ENCODE results near the gene OPCML.

The OPCML gene

GRCh38 chr11:133366147-133366546, 166.2 kb downstream of the OPCML start:
- no peak for DNase-seq
- in situ Hi-C loops (cut with HindIII; ENCODE audit: low pct_ligation_motif_present, low sequenced_read_pairs), result no loop called here
- no peak overlapping the region for H3K27ac ChIP-seq
- H3K27me3 ChIP-seq (replicated peaks), result no peaks in the 10 kb centered on the region
- no peaks in the 10 kb centered on the region for H3K36me3 ChIP-seq (replicated peaks)
- no peak for TF ChIP-seq CTCF (IDR thresholded peaks at IDR 0.05; ENCODE audit: low read depth, low read length, missing control alignments)
- H3K4me3 ChIP-seq (ENCODE audit: low read depth, low read length), result no peak overlapping the region

- no peak for DNase-seq
- H3K27me3 ChIP-seq (replicated peaks), result no peaks in the 10 kb centered on the region
- no peak for TF ChIP-seq CTCF (IDR thresholded peaks at IDR 0.05; ENCODE audit: low read depth, low read length, missing control alignments)
- in situ Hi-C loops (cut with HindIII; ENCODE audit: low pct_ligation_motif_present, low sequenced_read_pairs), result no loop called here
- no peak overlapping the region for H3K4me3 ChIP-seq (ENCODE audit: low read depth, low read length)
- H3K27ac ChIP-seq, result no peak overlapping the region
- H3K36me3 ChIP-seq (replicated peaks), result no peaks in the 10 kb centered on the region
Measured at GRCh38 chr11:133362916-133363315, 169.4 kb downstream of the OPCML start.

- Histone ChIP-seq H3K36me3 (replicated peaks) (no peaks in the 10 kb centered on the region), H3K27ac (no peak overlapping the region), H3K27me3 (replicated peaks) (no peaks in the 10 kb centered on the region), H3K4me3 (ENCODE audit: low read depth, low read length) (no peak overlapping the region)
- DNase-seq, result no peak
- in situ Hi-C loops (cut with HindIII; ENCODE audit: low pct_ligation_motif_present, low sequenced_read_pairs), result no loop called here
- no peak for TF ChIP-seq CTCF (IDR thresholded peaks at IDR 0.05; ENCODE audit: low read depth, low read length, missing control alignments)
Measured at GRCh38 chr11:133362156-133362555, 170.1 kb downstream of the OPCML start.

GRCh38 chr11:133361689-133361994, 170.7 kb downstream of the OPCML start:
- no peak for TF ChIP-seq CTCF (IDR thresholded peaks at IDR 0.05; ENCODE audit: low read depth, low read length, missing control alignments)
- DNase-seq, result no peak
- Histone ChIP-seq H3K27me3 (replicated peaks) (no peaks in the 10 kb centered on the region), H3K27ac (no peak overlapping the region), H3K36me3 (replicated peaks) (no peaks in the 10 kb centered on the region), H3K4me3 (ENCODE audit: low read depth, low read length) (no peak overlapping the region)
- in situ Hi-C loops (cut with HindIII; ENCODE audit: low pct_ligation_motif_present, low sequenced_read_pairs), result no loop called here

- in situ Hi-C loops (cut with HindIII; ENCODE audit: low pct_ligation_motif_present, low sequenced_read_pairs), result no loop called here
- Histone ChIP-seq H3K36me3 (replicated peaks) (no peaks in the 10 kb centered on the region), H3K4me3 (ENCODE audit: low read depth, low read length) (no peak overlapping the region), H3K27me3 (replicated peaks) (no peaks in the 10 kb centered on the region), H3K27ac (no peak overlapping the region)
- DNase-seq, result no peak
- no peak for TF ChIP-seq CTCF (IDR thresholded peaks at IDR 0.05; ENCODE audit: low read depth, low read length, missing control alignments)
Measured at GRCh38 chr11:133360860-133361688, 171.2 kb downstream of the OPCML start.

- in situ Hi-C loops (cut with HindIII; ENCODE audit: low pct_ligation_motif_present, low sequenced_read_pairs), result no loop called here
- no peaks in the 10 kb centered on the region for H3K36me3 ChIP-seq (replicated peaks)
- TF ChIP-seq CTCF (IDR thresholded peaks at IDR 0.05; ENCODE audit: low read depth, low read length, missing control alignments), result no peak
- no peak overlapping the region for H3K27ac ChIP-seq
- DNase-seq, result no peak
- H3K27me3 ChIP-seq (replicated peaks), result no peaks in the 10 kb centered on the region
- H3K4me3 ChIP-seq (ENCODE audit: low read depth, low read length), result no peak overlapping the region
Measured at GRCh38 chr11:133355095-133355494, 177.2 kb downstream of the OPCML start.
